Dedifferentiated amniotic fluid mesenchymal stem cell (primary cell): ENCODE measurements around the gene BEGAIN.
"Not testable (repeated sequence)": the region's sequence is repeated elsewhere in the genome, so short reads cannot be mapped to it uniquely, and the experiment has no call there.

ENCODE experiments used
- DNase-seq: peaks from one replicate; pipeline ENCODE4 v3.0.0-alpha.2; 2016; ENCODE audit errors: extremely low spot score

The BEGAIN gene

DNA sequence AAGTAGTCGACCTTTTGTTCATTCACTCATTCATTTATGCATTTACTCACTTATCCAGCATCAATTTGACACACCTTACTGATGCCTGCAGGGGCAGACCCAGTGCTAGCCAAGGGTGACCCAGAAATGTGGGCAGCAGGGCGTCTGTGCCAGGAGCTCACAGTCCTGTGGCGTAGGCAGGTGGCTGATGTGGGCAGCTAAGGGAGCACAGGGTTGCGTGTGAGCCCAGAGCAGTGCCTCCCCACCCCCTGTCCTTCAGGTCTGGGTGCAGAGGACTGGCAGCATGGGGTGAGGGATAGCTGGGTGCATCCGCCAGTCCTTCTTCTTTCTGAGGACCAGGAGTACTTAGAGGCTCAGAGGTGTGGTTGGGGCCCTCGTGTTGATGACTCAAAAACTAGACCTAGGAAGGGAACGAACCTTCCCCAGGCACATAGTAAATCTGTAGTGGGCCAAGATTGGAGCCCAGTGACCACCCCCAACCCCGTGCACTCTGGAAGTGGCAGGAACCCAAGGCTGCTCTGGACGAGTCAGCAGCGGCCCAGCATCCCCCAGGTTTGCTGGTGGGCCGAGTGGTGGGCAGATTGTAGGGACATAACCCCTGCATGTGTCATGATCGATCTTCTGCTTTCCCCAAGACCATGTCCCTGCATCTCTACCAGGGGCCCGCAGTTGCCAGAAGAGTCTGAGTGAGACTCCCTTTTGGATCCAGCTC lies 63.9 kb downstream of the BEGAIN start:
- no peak for DNase-seq

DNA sequence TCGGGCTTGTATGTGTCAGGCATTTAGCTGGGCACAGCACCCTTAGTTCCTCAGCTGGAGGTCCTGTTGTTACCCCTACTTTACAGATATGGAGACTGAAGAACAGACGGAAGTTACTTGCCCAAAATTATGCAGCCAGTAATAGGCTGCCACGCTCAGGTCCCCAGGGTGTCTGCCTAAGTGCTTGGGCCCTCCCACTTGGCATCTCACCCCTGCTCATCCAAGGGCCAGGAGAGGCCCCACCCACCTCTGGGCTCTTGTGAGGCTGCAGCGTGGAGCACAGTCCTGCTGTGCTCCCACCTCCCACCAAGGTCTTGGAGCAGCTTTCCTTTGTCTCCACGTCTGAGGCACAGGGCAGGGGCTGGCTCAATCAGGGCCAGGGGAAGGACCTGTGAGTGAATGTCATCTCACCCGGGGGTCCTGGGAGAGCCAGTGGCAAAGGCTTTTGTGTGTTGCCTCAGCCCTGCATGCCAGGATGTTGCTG lies 64.6 kb downstream of the BEGAIN start:
- no peak for DNase-seq

DNA sequence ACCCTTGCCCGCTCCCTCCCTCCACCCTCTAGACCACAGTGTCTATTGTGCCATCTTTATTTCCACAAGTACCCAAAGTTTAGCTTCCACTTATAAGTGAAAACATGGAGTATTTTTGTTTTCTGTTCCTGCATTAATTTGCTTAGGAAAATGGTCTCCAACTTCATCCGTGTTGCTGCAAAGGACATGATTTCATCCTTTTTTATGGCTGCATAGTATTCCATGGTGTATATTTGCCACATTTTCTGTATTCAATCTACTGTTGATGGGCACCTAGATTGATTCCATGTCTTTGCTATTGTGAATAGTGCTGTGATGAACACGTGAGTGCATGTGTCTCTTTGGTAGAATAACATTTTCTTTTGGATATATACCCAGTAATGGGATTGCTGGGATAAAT lies 81.2 kb downstream of the BEGAIN start:
- DNase-seq, result not testable (repeated sequence)

DNA sequence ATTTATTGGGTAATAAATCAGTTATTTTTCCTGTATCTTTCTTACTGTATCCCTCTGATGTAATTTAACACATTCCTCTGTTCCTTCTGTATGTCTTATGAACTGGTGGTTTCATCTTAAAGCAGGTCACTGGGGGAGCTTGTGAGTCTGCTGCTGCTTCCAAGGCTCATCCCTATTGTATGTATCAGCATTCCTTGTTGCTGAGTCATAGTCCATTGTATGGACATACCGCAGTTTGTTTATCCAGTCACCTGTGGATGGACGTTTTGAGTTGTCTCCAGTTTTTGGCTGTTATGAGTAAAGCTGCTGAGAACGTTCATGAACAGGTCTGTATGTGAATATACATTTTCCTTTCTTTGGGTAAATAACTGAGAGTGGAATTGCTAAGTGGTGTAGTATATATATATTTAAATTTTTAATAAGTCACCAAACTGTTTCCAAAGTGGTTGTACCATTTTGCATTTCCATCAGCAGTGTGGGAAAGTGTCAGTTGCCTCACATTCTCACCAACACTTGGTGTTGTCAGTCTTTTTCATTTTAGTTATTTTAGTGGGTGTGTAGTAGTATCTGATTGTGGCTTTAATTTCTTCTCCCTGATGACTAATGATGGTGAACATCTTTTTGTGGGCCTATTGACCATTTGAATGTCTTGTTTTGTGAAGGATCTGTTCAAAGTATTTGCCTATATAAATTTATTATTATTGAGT lies 82.7 kb downstream of the BEGAIN start:
- DNase-seq, result no peak

DNA sequence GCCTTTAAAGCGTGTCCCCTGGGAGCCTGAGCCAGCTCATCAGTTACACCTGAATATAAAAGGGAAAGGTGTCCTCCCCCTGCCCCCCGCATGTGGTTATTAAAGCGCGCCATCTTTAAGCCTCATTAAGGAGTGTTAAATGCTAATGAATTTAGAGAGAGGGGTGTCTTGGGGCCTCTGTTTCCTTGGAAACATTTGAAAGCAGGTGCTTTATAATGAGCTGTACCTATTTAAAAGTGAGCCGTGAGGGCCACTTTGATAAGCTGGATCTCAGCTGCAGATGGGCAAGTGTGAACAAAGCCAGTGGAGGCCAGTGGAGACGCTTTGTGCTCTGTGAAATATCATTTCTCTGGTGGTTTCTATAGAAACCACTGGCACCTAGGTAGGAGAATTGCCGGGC lies 84.0 kb downstream of the BEGAIN start:
- no peak for DNase-seq

DNA sequence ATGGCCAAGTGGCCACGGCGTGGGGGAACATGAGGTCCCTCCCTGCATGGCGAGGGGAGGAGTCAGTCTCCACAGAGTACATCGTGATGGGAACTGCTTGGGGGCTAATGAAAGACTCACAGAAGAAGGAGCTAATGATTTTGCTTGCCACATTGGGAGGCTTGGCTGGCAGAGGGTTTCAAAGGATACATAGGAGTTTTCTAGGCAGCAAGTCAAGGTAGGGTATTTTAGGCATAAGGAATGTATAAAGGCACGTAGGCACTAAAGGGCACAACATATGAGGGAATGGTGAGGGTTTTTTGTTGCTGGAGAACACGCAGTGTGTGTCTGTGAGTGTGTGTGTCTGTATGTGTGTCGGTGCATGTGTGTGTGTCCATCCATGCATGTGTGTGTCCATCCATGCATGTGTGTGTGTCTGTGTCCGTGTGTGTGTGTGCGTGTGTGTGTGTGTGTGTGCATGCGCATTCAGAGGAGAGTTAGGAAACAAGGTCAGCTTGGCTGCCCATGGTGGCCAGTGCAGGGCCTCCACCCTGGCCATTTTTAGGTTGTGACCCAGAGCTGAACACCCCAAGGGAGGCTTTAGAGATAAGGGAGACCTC lies 84.5 kb downstream of the BEGAIN start:
- no peak for DNase-seq

DNA sequence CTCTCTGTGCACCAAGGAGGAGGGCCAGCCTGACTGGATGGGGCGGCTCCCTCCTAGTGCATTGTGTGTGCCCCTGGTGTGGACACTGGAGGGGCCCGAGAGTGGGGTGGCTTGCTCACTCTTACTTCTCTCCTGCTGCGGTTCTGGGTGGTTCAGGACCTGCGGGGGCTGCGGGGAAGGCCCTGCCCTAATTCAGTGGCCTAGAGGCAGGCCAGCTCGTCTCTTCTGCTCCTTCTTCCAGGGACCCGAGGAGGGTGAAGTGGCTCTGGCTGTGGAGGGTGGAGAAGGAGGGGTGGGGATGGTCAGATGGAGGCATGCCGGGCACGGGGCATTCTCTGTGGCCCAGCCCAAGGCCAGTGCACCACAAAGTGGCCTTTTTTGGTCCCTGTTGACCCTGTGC lies 87.1 kb downstream of the BEGAIN start:
- no peak for DNase-seq

DNA sequence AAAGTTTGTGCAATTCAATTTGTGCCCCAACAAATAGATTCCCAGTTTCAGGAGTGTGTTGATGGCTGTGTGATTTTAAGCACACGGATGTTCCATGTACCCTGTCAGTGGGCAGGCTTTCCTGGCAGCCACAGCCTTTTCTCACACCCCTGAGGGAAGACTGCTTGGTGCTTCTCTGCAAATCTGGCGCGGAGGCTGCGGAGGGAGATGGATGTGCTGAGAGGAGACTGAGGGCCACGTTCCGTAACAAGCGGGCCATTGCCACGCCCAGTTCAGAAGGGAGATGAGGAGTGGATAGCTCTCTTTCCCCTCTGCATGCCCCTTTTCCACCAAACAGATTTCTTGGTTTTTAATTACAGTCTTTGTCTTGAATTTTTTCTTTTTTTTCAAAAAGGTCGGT lies 89.1 kb downstream of the BEGAIN start:
- no peak for DNase-seq

DNA sequence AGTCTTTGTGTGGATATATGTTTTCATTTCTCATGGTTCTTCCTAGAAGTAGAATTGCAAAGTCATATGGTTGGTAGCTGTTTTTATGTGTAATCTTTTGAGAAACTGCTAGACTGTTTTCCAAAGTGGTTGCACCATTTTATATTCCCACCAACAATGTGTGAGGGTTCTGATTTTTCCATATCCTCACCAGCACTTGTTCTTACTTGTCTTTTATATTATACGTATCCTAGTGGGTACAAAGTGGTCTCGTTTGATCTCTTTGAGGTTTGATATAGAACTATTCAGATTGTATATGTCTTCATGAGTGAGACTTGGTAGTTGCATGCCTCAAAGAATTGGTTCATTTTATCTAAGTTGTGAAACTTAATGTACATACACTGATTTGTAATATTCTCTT lies 91.3 kb downstream of the BEGAIN start:
- DNase-seq, result no peak

DNA sequence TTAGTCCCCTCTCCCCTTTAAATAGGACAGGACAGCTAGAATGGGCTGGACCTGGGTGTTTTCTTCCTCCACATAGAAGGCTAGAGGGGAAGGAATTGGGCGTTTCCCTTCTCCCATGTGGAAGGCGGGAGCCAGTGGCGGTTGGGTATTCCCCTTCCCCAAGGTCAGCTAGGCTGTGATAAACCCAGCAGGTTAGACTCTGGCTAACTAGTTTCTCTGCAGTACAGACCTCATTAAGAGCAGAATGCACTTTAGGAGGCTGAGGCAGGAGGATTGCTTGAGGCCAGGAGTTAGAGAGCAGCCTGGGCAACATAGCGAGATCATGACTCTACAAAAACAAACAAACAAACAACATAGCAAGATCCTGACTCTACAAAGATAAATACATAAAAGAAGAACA lies 92.6 kb downstream of the BEGAIN start:
- DNase-seq, result no peak

DNA sequence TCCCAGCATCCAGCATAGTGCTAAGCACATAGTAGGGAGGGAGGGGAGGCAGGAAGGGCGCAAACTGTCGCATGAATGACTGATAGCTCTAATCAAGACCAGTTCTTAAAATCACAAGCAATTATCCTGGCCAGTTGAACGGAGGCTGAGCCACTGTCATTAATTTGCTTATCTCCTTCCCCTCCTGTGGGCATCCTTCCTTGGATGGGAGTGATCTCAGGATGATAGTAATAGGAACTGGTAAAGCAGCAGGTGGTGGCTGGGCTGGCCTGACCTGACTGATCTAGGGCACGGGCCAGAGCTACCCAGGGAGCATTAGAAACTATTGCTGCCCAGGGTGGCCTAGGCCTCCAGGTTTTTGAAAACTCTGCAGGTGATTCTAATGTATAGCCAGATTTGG lies 97.0 kb downstream of the BEGAIN start:
- DNase-seq, result no peak

DNA sequence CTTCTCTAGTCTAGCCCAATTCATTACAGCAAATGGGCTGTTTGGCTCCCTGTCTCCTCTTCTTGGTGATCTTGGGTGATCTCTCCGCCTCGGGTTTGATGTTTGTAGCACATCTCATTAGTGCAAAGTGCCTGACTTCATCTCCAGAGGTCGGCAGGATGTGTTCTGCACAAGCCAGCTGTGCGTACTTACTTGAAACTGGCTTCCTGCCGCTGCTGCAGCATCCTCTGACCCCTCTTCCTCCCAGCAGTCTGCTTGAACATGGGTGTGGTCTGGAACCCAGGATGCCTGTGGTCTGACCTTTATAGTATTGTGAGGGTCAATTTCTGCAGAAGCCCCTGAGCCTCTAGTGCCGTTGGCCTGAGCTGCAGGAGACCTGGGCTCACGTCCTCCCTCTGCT lies 99.2 kb downstream of the BEGAIN start:
- DNase-seq, result no peak

DNA sequence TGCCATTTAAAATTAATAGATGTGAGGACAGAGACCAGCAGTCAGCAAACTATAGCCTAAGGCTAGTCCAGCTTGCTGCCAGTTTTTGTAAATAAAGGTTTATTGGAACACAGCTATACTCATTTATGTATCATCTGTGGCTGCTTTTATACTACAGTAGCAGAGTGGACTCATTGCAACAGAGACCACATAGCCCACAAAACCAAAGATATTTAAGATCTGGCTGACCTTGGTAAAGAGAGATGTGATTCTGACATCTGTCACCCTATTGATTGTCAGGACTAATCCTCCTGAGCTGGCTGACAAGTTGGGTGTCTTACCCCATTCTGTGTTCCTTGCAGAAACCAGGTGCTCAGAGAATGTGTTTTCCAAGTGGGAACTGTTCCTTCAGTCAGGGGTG lies 99.9 kb downstream of the BEGAIN start:
- no peak for DNase-seq
